NCI-H2081 (cell line): ENCODE data around the gene CRIP1.

ENCODE experiments used
- DNase-seq, 2 experiments: peaks; one replicate each; lab custom pipeline; 2025; lab: John Stamatoyannopoulos, UW

CRIP1 gene

DNA sequence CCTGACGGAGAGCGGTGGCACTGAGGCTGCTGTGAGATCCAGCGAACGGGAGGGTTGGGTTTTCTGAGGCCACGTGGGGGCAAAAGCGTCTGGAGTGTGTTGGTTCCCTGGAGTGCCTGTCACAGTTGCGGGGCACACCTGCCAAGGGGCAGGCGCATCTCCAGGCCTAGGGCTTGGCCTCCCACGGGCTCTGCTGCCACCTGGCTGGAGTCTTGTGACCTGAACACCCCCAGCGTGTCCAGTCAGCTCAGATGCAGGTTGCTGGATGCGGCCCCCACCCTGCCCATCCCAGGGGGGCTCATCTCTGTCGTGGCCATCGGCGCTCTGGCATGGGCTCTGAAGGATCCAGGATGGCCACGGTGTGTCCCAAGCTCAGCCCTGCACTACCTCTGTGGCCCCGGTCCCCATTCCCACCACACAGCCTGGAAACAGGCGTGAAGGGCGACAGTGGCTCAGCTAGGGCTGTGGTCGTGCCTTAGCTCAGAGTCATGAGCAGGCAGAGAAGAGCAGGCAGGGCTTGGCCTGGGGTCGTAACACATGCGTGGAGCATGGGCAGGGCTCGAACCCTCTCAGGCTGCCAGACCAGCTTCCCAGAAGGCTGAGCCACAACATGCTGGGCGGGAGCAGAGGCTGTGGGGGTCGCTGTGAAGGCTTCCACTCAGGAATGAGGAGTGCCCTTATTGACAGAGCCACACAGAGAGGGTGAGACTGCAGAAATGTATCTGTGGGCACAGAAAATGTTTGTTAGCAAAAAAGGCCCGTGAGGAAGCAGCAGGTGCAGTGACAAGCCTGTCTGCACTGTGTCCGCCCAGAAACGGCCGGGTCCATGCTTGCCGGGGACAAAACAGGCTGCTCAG is 35.6 kb upstream of the CRIP1 start:
- no peak for DNase-seq

DNA sequence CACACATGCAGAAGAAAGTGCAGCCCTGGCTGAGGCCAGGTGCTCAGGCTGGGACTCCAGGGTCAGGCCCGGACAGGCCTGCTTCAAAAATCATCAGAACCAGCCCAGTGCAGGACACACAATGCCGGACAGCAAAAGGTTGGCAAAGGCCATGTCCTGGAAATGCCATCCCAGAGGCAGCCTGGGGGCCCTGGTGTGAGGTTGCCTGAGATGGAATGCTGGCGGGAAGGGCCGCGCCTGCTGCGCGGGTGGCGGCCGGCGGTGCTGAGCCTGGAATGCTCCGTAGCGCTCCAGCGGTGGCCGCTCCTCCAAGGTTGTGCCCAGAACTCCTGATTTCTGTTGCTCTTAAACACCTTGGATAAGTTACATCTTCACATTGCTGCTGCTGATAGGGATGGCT is 33.7 kb upstream of the CRIP1 start:
- DNase-seq, result no peak

DNA sequence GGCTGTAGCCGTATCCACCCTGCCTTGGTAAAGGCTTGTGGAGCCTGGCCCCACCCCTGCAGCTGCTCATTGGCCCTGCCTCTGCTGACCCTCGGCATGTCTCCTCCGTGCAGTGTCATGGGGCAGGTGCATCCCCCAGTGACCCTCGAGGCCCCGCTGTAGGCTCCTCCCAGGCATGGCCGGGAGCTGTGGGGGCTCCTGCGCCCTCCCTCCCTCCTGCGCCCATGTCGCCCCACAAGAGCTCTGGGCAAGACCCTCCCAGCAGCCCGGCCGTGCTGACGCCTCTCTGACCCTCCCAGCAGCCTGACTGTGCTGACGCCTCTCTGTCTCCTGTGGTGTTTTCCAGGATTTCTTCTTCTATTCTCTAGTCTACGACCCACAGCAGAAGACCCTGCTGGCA is 32.8 kb upstream of the CRIP1 start:
- DNase-seq, result no peak

DNA sequence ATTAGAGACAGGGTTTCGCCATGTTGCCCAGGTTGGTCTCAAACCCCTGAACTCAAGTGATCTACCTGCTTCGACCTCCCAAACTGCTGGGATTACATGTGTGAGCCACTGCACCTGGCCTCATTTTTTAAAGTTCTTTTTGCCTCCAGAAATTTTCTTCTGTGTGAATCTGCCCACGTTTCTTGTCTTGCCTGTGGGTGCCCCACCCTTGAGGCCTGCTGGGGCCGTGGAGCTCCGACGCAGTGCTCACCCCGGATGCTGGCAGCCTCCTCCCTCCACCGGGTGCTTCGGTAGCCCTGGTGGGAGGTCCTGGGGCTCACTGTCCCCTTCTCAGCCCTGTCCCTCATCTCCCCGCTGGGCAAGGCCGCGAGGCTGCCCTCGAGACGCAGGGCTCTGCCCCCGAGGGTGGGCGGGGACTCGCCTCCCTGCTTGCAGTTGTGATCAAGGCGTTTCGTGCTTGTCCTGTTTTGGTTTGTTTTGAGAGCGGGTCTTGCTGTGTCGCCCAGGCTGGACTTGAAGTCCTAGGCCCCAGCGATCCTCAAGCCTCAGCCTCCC is 31.5 kb upstream of the CRIP1 start:
- DNase-seq, result no peak

DNA sequence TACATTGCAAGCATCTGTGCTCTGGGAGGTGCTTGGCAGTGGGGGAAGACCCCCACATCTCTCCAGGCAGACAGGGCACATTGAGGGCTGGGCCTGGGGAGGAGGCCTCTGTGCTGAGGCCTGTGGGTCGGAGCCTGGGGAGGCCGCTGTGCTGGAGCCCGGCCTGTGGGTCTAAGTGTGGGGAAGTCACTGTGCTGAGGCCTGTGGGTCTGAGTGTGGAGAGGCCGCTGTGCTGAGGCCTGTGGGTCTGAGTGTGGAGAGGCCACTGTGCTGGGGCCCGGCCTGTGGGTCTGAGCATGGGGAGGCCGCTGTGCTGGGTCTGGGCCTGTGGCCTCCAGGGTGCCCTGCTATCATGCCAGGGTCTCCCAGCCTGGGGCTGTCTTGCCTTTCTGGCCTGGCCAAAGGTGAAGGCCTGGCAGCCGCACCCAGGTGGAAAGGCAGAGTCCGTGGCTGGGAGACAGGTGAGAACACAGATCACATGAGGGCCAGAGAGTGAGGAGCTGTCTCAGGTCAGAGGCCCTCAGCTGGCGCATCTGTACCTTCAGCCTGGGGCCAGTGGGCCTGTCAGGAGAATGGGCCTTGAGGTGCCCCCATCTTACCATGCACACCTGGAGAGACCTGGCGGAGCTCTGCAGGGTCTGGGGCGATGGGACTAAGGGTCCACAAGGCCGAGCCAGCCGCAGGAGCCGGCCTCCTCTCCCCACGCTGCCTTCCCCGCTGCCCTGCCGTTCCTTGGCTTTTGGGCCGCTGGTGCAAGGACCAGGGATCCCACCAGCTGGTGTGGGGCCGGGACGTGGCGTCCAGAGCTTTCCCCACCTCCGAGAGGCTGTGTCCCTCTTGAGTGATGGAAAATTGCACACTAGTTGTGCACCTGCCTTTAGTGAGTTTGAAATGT is 30.7 kb upstream of the CRIP1 start:
- DNase-seq, result no peak

DNA sequence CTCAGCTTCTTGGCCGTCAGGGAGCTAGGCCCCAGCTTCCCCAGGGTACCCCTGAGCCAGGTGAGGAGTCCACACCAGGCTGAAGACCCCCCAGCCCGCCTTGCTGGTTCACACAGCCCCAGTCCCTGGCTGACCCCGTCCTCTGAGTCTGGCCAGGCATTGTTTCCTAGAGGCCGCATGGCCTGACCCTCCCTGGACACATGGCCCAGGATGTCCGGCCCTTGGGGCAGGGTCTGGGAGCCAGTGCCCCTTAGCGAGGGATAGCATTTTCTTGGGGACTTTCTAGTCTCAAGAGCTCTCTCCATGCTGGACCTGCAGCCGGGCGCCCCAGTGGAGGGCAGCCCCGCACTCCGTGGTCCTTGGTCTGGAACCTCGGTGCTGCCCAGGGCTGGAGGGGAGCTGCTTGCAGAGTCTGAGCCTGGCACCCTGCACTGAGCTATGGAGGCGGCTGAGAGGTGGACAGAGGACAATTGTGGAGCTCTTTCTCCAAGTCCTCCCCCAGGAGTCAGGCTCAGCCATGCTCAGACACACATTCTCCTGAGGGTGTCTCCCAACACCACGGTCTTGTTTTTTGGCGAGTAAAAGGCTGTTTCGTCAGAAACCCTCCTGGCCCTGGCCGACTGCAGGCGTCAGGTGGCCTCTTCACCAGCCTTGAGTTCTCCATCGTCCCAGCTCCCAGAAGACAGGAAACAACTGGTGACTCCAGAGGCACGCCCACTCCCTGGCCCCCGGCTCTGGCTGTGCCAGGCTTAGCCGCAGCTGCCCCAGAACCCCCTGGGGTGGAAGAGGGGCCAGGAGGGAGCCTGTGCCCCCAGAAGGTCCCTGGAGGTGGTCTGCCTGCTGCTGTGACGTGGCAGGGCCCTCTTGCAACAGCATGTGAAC is 29.7 kb upstream of the CRIP1 start:
- DNase-seq, result no peak

DNA sequence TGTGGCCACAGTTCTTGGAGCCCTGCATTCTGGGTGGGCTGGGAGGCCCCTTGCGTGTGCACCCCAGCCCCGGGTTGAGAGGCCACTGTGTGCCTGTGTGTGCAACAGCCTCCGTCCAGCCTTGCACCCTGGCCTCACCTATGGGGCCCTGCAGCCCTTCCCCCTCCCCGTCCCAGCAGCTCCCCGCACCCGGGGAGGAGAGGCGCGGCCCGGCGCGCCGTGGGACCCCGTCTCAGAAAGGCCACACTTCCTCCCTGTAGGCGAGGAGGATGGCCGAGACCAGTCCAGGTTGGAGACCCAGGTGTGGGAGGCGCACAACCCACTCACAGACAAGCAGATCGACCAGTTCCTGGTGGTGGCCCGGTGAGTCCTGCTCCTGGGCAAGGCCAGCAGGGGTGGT is 28.7 kb upstream of the CRIP1 start:
- no peak for DNase-seq

DNA sequence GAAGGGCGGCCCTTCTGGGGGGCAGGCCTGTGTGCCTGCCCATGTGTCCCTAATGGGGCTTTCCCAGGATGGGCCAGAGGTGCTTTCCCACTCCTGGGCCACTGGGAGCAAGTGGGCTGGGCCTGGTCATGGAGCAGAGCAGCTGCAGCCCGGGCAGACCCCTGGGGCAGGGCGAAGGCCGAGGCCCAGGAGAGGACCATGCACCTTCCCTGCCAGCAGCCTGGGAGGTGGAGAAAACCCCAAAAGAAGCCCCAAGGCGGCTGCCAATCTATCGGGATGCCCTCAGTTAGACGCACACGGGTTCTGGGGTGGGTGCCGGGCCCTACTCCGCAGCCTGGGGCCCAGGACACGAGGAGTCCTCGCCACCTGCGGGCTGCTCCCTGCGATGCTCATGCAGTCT is 28.1 kb upstream of the CRIP1 start:
- no peak for DNase-seq

DNA sequence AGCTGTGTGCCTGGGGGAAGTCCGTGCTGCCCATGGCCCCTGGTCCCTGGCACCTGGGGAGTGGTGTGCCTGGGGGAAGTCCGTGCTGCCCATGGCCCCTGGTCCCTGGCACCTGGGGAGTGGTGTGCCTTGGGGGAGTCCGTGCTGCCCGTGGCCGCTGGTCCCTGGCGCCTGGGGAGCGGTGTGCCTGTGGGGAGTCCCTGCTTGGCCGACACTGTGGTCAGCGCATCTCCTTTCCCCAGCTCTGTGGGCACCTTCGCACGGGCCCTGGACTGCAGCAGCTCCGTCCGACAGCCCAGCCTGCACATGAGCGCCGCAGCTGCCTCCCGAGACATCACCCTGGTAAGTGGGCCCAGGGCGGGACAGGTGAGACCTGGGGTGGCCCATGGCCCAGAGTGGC is 26.6 kb upstream of the CRIP1 start:
- no peak for DNase-seq

DNA sequence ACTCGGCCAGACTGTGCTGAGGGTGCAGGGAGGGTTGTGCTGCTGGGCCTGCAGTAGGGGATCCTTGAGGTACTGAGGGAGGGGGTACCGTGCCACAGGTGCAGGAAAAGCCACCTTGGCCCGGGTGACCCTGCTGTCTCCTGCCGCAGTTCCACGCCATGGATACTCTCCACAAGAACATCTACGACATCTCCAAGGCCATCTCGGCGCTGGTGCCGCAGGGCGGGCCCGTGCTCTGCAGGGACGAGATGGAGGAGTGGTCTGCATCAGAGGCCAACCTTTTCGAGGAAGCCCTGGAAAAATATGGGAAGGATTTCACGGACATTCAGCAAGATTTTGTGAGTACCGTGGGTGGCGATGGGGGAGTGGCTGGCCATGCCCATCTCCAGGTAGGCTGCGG is 26.1 kb upstream of the CRIP1 start:
- DNase-seq, result no peak

DNA sequence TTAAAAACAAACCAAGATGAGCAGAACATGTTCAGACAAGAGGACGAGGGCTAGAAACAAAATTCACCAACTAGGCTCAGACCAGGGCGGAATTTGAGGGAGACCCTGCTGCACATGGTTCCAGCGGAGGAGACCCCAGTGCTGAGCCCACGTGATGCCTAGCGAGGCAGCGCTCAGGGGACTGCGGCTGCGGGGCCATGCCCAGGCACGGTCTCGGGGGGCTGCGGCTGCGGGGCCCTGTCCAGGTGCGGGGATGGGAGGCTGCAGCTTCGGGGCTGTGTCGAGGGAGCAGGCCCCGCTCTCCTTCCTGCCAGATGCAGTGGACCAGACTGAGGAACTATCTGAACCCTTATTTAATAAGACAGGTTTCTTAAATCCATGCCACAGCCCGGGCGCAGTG is 24.8 kb upstream of the CRIP1 start:
- no peak for DNase-seq

DNA sequence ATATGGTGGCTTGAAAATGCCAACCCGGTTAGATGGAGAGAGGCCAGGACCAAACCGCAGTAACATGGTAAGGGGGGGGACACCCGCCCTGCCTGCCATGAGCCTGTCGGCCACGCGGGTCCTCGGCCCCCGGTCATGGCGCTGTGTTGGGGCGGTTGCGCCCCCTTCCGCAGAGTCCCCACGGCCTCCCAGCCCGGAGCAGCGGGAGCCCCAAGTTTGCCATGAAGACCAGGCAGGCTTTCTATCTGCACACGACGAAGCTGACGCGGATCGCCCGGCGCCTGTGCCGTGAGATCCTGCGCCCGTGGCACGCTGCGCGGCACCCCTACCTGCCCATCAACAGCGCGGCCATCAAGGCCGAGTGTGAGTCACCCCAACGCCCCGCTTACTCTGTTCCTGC is 22.2 kb upstream of the CRIP1 start:
- DNase-seq, result no peak

DNA sequence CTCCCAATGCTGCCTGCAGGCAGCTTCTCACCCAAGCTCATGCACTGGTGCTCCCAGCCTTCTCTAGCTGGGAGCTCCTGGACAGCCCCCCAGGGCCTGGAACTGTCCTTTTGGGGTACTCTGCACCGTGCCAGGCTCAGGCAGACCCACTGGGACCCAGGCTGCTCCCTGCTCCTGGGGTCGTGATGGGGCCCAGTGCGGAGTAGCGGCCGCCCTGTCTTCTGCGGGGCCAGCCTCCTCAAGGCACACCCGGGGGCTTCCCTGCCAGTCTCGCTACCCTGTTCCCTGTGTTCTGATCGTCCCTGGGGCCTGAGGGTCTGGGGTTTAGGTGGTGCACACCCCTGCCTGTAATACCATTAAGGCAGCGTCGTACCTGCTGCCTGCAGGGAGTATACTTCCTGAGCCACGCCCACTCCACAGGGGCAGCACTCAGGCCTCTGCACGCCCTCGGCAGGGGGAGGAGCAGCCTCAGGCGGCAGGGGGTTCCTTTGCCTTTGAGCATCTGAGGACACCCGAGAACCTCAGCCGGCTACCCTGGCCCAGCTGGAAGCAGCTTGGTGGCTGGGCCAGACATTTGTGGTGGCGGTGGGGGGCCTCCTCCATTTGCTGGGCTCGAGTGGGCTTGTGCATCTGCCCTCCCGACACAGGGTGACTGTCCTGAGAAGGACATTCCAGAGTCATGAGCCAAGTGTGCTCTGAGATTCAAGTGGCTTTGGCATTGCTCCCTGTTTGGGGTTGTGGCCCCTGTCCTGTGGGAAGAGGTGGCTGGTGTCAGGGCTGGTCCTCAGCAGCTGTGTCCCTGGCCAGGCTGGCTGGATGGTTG is 21.3 kb upstream of the CRIP1 start:
- DNase-seq, result peak in 1 of 2 experiments; percentile 28

DNA sequence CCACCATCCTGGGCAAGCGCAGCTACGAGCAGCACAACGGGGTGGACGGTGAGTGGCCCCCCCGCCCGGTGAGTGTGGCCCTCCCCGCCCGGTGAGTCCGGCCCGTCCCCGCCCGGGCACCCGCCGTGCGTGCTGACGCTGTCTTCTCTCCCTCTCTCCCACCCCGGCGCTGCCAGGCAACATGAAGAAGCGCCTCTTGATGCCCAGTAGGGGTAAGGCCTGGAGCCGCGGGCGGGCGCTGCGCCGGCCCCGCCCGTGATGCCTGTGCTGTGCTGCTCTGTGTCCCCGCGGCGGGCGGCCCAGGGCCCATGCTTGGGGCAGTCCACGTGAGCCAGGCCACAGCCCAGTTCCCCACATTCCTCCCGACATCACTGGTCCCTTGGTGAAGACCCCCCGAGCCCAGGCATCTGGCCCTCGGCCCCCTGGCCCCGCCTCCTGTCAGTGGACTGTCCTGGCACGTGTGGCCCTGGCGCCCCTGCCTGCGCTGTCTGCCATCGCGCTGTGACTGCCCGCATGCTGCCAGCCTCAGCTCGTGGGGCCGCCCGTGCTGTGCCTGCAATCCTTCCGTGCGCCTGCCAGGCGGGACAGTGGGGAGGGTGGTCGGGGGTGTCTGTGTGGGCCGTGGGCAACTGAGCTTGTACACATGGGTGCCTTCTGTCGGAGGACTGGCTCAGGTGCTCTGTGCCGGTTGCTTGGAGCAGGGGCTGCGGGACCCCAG is 20.0 kb upstream of the CRIP1 start:
- no peak for DNase-seq

DNA sequence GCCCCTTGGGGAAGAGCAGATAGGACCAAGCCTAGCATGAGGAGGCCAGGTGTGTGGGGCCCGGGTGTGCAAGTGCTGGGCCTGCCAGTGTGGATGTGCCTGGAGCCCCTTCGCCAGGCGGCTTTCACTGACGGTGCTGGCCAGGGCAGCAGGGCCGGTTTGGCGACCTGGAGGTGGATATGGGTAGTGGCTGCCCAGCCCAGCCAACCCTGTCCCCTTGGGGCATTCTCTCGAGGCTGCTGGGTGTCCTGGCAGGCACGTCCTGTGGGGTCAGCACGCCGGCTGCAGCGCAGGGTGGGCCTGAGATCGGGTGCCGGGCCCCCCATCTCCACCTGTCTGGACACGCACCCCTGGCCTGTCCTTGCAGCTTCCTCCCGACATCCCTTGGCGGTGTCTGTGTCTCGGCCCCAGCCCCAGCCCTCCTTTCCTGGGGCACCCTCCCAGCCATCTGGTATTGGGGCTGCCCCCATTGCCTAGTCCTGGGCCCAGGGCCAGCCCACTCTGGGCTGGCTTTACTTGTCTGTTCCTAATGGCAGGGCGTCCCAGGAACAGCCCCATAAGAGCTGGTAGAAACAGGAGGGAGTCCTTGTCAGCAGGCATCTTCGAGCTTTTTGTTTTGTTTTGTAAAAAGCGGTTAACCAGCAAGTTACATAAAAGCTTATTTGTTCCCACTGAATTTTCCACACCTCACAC is 19.3 kb upstream of the CRIP1 start:
- no peak for DNase-seq

DNA sequence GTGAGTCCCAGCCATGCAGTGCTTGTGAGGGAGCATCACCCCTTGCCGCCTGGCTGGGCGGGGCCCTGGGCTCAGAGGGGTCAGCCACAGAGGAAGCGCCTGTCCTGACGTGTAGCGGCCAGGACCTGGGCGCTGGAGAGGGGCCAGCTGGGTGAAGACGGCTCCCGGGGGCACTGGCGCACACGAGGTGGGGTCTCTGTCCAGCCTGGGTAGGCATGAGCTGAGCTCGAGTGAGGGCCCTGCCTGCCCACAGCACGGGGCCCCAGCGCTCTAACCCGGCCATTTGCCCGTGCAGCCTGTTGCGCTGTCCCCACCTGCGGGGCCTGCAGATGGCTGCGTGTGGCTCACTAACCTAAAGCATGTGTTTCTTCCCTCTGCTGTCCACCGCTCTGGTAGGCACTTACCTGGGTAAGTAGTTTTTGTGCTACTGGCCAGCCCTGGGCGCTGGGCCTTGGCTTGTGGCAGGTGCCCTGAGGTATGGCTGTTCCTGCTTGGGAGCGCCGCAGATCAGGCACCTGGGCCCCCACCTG is 18.7 kb upstream of the CRIP1 start:
- no peak for DNase-seq

DNA sequence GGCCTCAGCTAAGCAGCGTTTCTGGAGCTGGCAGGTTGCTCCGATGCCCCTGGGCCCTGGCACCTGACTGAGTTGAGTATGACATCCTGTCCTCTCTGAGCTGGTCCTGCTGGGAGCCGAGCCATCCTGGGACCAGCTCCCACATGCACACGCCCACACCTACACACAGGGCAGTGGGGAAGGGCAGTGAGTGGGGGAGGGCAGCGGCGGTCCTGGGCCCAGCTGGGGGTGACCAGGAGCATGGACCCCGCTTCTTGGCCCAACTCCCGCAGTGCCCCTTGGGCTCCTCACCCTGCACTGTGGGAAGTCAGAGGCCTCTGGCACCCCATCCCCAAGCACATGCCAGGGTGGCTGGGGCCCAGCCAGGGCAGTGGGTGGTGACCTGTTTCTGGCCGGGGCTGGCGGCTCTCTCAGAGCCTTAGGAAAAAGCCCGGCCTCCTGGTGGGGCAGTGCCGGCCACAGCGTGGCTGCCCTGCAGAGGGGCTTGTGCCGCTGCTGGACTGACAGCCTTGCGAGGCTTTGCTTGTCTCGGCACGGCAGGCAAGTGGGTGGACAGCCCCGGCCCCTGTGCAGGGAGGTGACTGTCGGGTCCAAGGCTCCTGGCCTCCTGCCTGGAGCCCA is 18.0 kb upstream of the CRIP1 start:
- DNase-seq, result no peak

DNA sequence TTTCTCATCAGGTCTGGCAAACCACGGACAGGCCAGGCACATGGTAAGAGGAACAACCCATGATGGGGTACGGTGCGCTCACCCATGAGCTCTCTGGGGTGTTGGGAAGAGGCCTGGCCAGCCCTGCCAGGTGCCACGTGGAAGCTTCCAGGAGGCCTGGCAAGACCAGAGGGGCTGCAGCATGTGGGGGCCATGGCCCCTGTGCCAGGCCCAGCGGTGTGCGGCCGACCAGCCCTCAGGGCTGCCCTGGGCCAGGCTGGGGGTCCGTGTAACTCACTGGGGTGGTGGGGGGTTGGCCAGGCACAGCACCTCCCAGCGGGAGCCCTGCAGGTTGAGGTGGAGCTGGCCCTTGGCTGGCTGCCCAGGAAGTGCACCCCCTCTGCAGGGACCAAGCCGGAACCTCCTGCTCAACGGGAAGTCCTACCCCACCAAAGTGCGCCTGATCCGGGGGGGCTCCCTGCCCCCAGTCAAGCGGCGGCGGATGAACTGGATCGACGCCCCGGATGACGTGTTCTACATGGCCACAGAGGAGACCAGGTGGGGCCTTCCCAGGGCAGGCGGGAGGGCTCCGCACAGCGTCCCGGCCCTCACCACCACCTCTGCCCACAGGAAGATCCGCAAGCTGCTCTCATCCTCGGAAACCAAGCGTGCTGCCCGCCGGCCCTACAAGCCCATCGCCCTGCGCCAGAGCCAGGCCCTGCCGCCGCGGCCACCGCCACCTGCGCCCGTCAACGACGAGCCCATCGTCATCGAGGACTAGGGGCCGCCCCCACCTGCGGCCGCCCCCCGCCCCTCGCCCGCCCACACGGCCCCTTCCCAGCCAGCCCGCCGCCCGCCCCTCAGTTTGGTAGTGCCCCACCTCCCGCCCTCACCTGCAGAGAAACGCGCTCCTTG is 17.0 kb upstream of the CRIP1 start:
- no peak for DNase-seq
